HG02588 (cell line): ENCODE results near the gene ARMH3.
"Not testable (repeated sequence)": the region's sequence is repeated elsewhere in the genome, so short reads cannot be mapped to it uniquely, and the experiment has no call there.

Experiments
- ATAC-seq: cut with Tn5 transposase; IDR thresholded peaks from one replicate; pipeline ENCODE4 v1.9.1; 2021; ENCODE audit warnings: mild to moderate bottlenecking, moderate library complexity; ENCODE audit not compliant: unreplicated experiment

The ARMH3 gene

GRCh38 chr10:102054881-102055646 lies 909 bp downstream of the ARMH3 start:
- not testable (repeated sequence) for ATAC-seq

- no peak for ATAC-seq
Measured at GRCh38 chr10:102046095-102046494, 9.9 kb downstream of the ARMH3 start.

GRCh38 chr10:102045292-102045691 lies 10.7 kb downstream of the ARMH3 start:
- ATAC-seq, result no peak

- no peak for ATAC-seq
Measured at GRCh38 chr10:102040305-102041050, 15.5 kb downstream of the ARMH3 start.

- no peak for ATAC-seq
Measured at GRCh38 chr10:102038410-102038809, 17.6 kb downstream of the ARMH3 start.

- ATAC-seq, result not testable (repeated sequence)
Measured at GRCh38 chr10:102035807-102036206, 20.2 kb downstream of the ARMH3 start.

- ATAC-seq, result no peak
Measured at GRCh38 chr10:102033787-102034186, 22.2 kb downstream of the ARMH3 start.

GRCh38 chr10:102027261-102027660 lies 28.7 kb downstream of the ARMH3 start:
- ATAC-seq, result no peak

- no peak for ATAC-seq
Measured at GRCh38 chr10:102024799-102025198, 31.2 kb downstream of the ARMH3 start.

- ATAC-seq, result no peak
Measured at GRCh38 chr10:102020938-102021337, 35.0 kb downstream of the ARMH3 start.

- no peak for ATAC-seq
Measured at GRCh38 chr10:102017295-102017694, 38.7 kb downstream of the ARMH3 start.

- ATAC-seq, result no peak
Measured at GRCh38 chr10:102016416-102016815, 39.6 kb downstream of the ARMH3 start.

GRCh38 chr10:102010961-102011360 lies 45.0 kb downstream of the ARMH3 start:
- no peak for ATAC-seq

GRCh38 chr10:102009801-102010425 lies 46.1 kb downstream of the ARMH3 start:
- no peak for ATAC-seq

- ATAC-seq, result no peak
Measured at GRCh38 chr10:102007796-102008195, 48.2 kb downstream of the ARMH3 start.

- ATAC-seq, result not testable (repeated sequence)
Measured at GRCh38 chr10:102007031-102007430, 48.9 kb downstream of the ARMH3 start.

- ATAC-seq, result no peak
Measured at GRCh38 chr10:102004376-102004775, 51.6 kb downstream of the ARMH3 start.

GRCh38 chr10:102003541-102003940 lies 52.4 kb downstream of the ARMH3 start:
- no peak for ATAC-seq

GRCh38 chr10:102001435-102002068 lies 54.4 kb downstream of the ARMH3 start:
- peak; percentile 74 for ATAC-seq

GRCh38 chr10:101997803-101998202 lies 58.2 kb downstream of the ARMH3 start:
- no peak for ATAC-seq

GRCh38 chr10:101995451-101996063 lies 60.4 kb downstream of the ARMH3 start:
- no peak for ATAC-seq
